H1 (cell line): ENCODE data around the gene CCDC60. TPM values are rescaled to one million over a fixed set of nuclear protein-coding genes. Genes with fewer than 3 reads are reported as not detected.

Experiments
- CTCF ChIA-PET: fragments of 300-600 bp; sonication (Branson Sonifier 250); formaldehyde crosslinking; loops from one replicate; lab custom pipeline; 2021; ENCODE audit not compliant: partially characterized antibody; lab: Charles Lee
- POLR2A ChIA-PET: fragments of 300-600 bp; sonication (Branson Sonifier 250); formaldehyde crosslinking; loops from one replicate; lab custom pipeline; 2021; ENCODE audit warnings: inconsistent platforms; ENCODE audit not compliant: partially characterized antibody; lab: Charles Lee
- DNase-seq, 2 experiments: peaks; one replicate each; pipeline versions ENCODE4 v3.0.0 to v3.0.0-alpha.2; 2010 to 2022; ENCODE audit warnings: low spot score in 2 of 2, low read depth in 1 of 2, mixed read lengths in 1 of 2
- FAIRE-seq: peaks from 2 replicates; lab custom pipeline; 2011; peaks lifted over from hg19 to GRCh38; lab: Jason Lieb, UNC
- H2AFZ ChIP-seq: 2 replicates; pipeline ENCODE4 v1.8.1; 2012; ENCODE audit warnings: low read length, inconsistent platforms
- H2AK5ac ChIP-seq: 2 replicates; pipeline ENCODE4 v1.6.1; 2013; ENCODE audit warnings: low read depth, low read length
- H2BK120ac ChIP-seq: replicated peaks from 2 replicates; pipeline ENCODE3; 2013; ENCODE audit warnings: low read depth, low read length, inconsistent platforms
- H2BK12ac ChIP-seq: 2 replicates; pipeline ENCODE4 v1.6.1; 2013; ENCODE audit warnings: low read depth, low read length
- H2BK15ac ChIP-seq: 2 replicates; pipeline ENCODE4 v1.6.1; 2013; ENCODE audit warnings: low read length
- H2BK20ac ChIP-seq: 2 replicates; pipeline ENCODE4 v1.6.1; 2013; ENCODE audit warnings: low read length
- H2BK5ac ChIP-seq: 2 replicates; pipeline ENCODE4 v1.6.1; 2013; ENCODE audit warnings: low read depth, low read length
- H3K14ac ChIP-seq: 2 replicates; pipeline ENCODE4 v1.6.1; 2013; ENCODE audit warnings: inconsistent platforms; ENCODE audit not compliant: insufficient read length
- H3K18ac ChIP-seq: 2 replicates; pipeline ENCODE4 v1.6.1; 2013; ENCODE audit warnings: low read length; ENCODE audit errors: extremely low read depth
- H3K23ac ChIP-seq: 2 replicates; pipeline ENCODE4 v1.6.1; 2013; ENCODE audit warnings: inconsistent platforms; ENCODE audit not compliant: insufficient read length
- H3K23me2 ChIP-seq: 2 replicates; pipeline ENCODE4 v1.6.1; 2013; ENCODE audit warnings: low read depth, low read length
- H3K27ac ChIP-seq: 2 replicates; pipeline ENCODE4 v1.6.1; 2011; ENCODE audit warnings: low read depth, low read length, inconsistent platforms
- H3K27me3 ChIP-seq, 4 experiments: replicated peaks in 1 of 4; 1 replicate in 1 of 4; 2 replicates in 3 of 4; pipeline versions ENCODE4 v1.6.1 to v1.8.1; 2011 to 2013; ENCODE audit warnings: low read length in 3 of 4, mild to moderate bottlenecking in 3 of 4, inconsistent platforms in 2 of 4, mixed read lengths in 2 of 4, moderate library complexity in 1 of 4; ENCODE audit not compliant: control insufficient read depth in 3 of 4, insufficient read depth in 3 of 4; ENCODE audit errors: extremely low read depth in 1 of 4
- H3K36me3 ChIP-seq, 4 experiments: 2 replicates each; pipeline versions ENCODE4 v1.6.1 to v1.8.1; 2011 to 2013; ENCODE audit warnings: mild to moderate bottlenecking in 4 of 4, low read length in 3 of 4, moderate library complexity in 2 of 4, control low read depth in 1 of 4, inconsistent platforms in 1 of 4; ENCODE audit not compliant: insufficient read depth in 4 of 4, control insufficient read depth in 2 of 4
- H3K4ac ChIP-seq: replicated peaks from 2 replicates; pipeline ENCODE3; 2013; ENCODE audit warnings: low read length, low read depth, mixed read lengths, inconsistent platforms; ENCODE audit not compliant: insufficient read length
- H3K4me1 ChIP-seq, 4 experiments: replicated peaks in 1 of 4; 1 replicate in 1 of 4; 2 replicates in 3 of 4; pipeline versions ENCODE4 v1.6.1 to v1.8.1; 2011 to 2013; ENCODE audit warnings: low read length in 3 of 4, inconsistent platforms in 2 of 4, mixed read lengths in 1 of 4; ENCODE audit not compliant: insufficient read depth in 4 of 4, control insufficient read depth in 3 of 4
- H3K4me2 ChIP-seq, 2 experiments: 2 replicates each; pipeline versions ENCODE4 v1.6.1 to v1.8.1; 2011 to 2013; ENCODE audit warnings: low read depth in 2 of 2, low read length in 2 of 2, control low read depth in 1 of 2, inconsistent platforms in 1 of 2, mild to moderate bottlenecking in 1 of 2; ENCODE audit not compliant: insufficient read depth in 1 of 2
- H3K4me3 ChIP-seq, 4 experiments: fragments of 200-600, 300-600 bp in 1 of 4; sonication (generic), shearing (Covaris generic), sonication (Bioruptor Twin) in 1 of 4; 2 replicates each; pipeline versions ENCODE4 v1.5.1 to v1.8.1; 2011 to 2016; ENCODE audit warnings: low read length in 4 of 4, low read depth in 3 of 4, control low read depth in 2 of 4, inconsistent platforms in 2 of 4, mild to moderate bottlenecking in 2 of 4, mixed read lengths in 1 of 4, moderate library complexity in 1 of 4; ENCODE audit not compliant: insufficient read depth in 2 of 4; ENCODE audit errors: extremely low read depth in 1 of 4
- H3K56ac ChIP-seq: replicated peaks from 2 replicates; pipeline ENCODE3; 2013; ENCODE audit warnings: low read depth, mild to moderate bottlenecking, mixed read lengths, low read length, inconsistent platforms; ENCODE audit not compliant: insufficient read length
- H3K79me1 ChIP-seq: 2 replicates; pipeline ENCODE4 v1.6.1; 2013; ENCODE audit warnings: low read depth, low read length, control low read depth
- H3K79me2 ChIP-seq, 2 experiments: 2 replicates each; pipeline versions ENCODE4 v1.6.1 to v1.8.1; 2012 to 2013; ENCODE audit warnings: low read length in 2 of 2, mild to moderate bottlenecking in 2 of 2, inconsistent platforms in 1 of 2; ENCODE audit not compliant: insufficient read depth in 2 of 2, control insufficient read depth in 1 of 2
- H3K9ac ChIP-seq, 4 experiments: replicated peaks in 1 of 4; 1 replicate in 1 of 4; 2 replicates in 3 of 4; pipeline versions ENCODE4 v1.6.1 to v1.8.1; 2011 to 2013; ENCODE audit warnings: low read depth in 3 of 4, low read length in 3 of 4, control low read depth in 2 of 4, mild to moderate bottlenecking in 2 of 4, moderate library complexity in 2 of 4, inconsistent platforms in 1 of 4; ENCODE audit errors: extremely low read depth in 1 of 4
- H3K9me3 ChIP-seq, 2 experiments: 2 replicates each; pipeline versions ENCODE4 v1.6.1 to v1.8.1; 2012 to 2013; ENCODE audit warnings: mild to moderate bottlenecking in 2 of 2, moderate library complexity in 2 of 2, control low read depth in 1 of 2, inconsistent platforms in 1 of 2, low read depth in 1 of 2, low read length in 1 of 2, mixed read lengths in 1 of 2; ENCODE audit not compliant: insufficient read depth in 2 of 2
- H4K20me1 ChIP-seq, 2 experiments: replicated peaks in 1 of 2; 2 replicates each; pipeline versions ENCODE3 to v1.8.1; 2011 to 2013; ENCODE audit warnings: inconsistent platforms in 2 of 2, low read length in 2 of 2, mild to moderate bottlenecking in 1 of 2; ENCODE audit not compliant: insufficient read depth in 2 of 2, control insufficient read depth in 1 of 2
- H4K5ac ChIP-seq: 2 replicates; pipeline ENCODE4 v1.6.1; 2013; ENCODE audit warnings: low read length, low read depth, mixed read lengths, inconsistent platforms; ENCODE audit not compliant: insufficient read length
- H4K8ac ChIP-seq: 2 replicates; pipeline ENCODE4 v1.8.0; 2013; ENCODE audit warnings: mild to moderate bottlenecking, moderate library complexity, low read length, inconsistent platforms; ENCODE audit not compliant: insufficient read depth; ENCODE audit errors: extremely low read depth
- H4K91ac ChIP-seq: replicated peaks from 2 replicates; pipeline ENCODE3; 2013; ENCODE audit warnings: low read length, mixed read lengths, inconsistent platforms; ENCODE audit not compliant: insufficient read length
- EGR1 ChIP-seq: IDR thresholded peaks from 2 replicates; pipeline ENCODE4 v1.6.1; 2011; ENCODE audit warnings: low read depth, low read length, borderline replicate concordance
- KDM1A ChIP-seq: fragments of 200-600, 300-600 bp; sonication (generic); IDR thresholded peaks from 2 replicates; pipeline ENCODE4 v1.7.1; 2016; ENCODE audit warnings: mild to moderate bottlenecking, low read length, borderline replicate concordance
- SAP30 ChIP-seq: fragments of 300-600 bp; sonication (generic); IDR thresholded peaks from 2 replicates; pipeline ENCODE4 v1.7.1; 2012; ENCODE audit warnings: low read length, moderate library complexity, mild to moderate bottlenecking, inconsistent platforms; ENCODE audit not compliant: insufficient read depth, insufficient replicate concordance
- SIN3A ChIP-seq, 2 experiments: IDR thresholded peaks in 1 of 2; conservative IDR thresholded peaks in 1 of 2; 2 replicates each; pipeline ENCODE4 v1.6.1; 2011 to 2012; ENCODE audit warnings: low read length in 2 of 2, improper control_type of control experiment in 1 of 2, low read depth in 1 of 2, mild to moderate bottlenecking in 1 of 2
- WGBS, 2 experiments: shearing (Covaris generic) in 1 of 2; methylation state at CpG; one replicate each; pipeline versions ENCODE4 v1.1.6 to v1.1.7; 2013 to 2015; ENCODE audit warnings: low lambda C conversion rate in 2 of 2, mixed read lengths in 2 of 2, inconsistent platforms in 1 of 2, low coverage in 1 of 2, missing lambda C conversion rate in 1 of 2; ENCODE audit not compliant: insufficient replicate concordance in 2 of 2, insufficient coverage in 1 of 2, insufficient read length in 1 of 2; ENCODE audit errors: extremely low coverage in 1 of 2, missing lambda C conversion rate in 1 of 2; 5-methylcytosine and 5-hydroxymethylcytosine counted together
- polyA plus RNA-seq, 7 experiments: library from polyadenylated mRNA; depleted of rRNA in 3 of 7; stranded (reverse) in 5 of 7; unstranded in 2 of 7; fragments of >200 nt in 5 of 7; fragments of 200-250 nt in 2 of 7; gene quantifications; 1 replicate in 5 of 7; 2 replicates in 1 of 7; 4 replicates in 1 of 7; pipeline versions ENCODE4 v1.2.1 to v1.2.3, GENCODE V29; 2011 to 2013; ENCODE audit warnings: missing spikeins in 2 of 7, mixed read lengths in 2 of 7
- total RNA-seq: library from RNA; stranded (reverse); fragmentation: NEBNext Ultra II Directional; extraction: Animal tissue kit (Norgen Biotek cat#: 25700); gene quantifications from 2 replicates; pipeline ENCODE4 v1.2.1, GENCODE V29; 2021

CCDC60 gene
- total and polyA plus RNA-seq, 2 of the 8 experiments (the other 6 are each of a cell fraction or from before 2014, with no cell fraction given) = 0.05 TPM; not detected in 1

DNA sequence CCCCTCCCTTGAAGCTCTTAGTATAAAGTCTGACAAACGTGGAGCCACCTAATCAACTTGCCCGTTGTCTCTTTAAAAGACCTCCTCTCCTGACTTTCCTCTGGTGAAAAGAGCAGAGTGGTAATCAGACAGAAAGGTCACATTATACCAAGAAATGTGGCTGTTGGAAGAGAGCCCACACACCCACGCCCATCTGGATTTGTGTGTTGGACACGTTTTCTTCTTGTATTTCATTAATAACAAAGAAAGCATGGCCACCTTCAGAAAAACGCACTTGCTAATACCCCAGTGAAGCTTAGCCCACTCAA, 41.3 kb downstream of the CCDC60 start:
- FAIRE-seq = no peak
- H3K4me3 ChIP-seq = no peak overlapping the region
- TF ChIP-seq KDM1A (no peak), EGR1 (no peak), SIN3A (conservative IDR thresholded peaks at IDR 0.05 in 1 of 2, IDR thresholded peaks at IDR 0.05 in 1 of 2; ENCODE audit: low read depth in 1 of 2, low read length in 2 of 2) (no peak), SAP30 (no peak)

More for the DNA sequence above, 41.3 kb downstream of the CCDC60 start:
- Histone ChIP-seq H2BK120ac (no peak overlapping the region), H3K18ac (no peak overlapping the region), H3K79me1 (no peaks in the 10 kb centered on the region), H3K27me3 (no peaks in the 10 kb centered on the region), H3K79me2 (no peaks in the 10 kb centered on the region), H3K23ac (no peak overlapping the region), H2BK15ac (no peak overlapping the region), H2BK5ac (no peak overlapping the region), H3K14ac (no peak overlapping the region), H3K9ac (no peak overlapping the region), H4K91ac (no peak overlapping the region), H3K4ac (peak overlapping the region; percentile 32), H2BK12ac (no peak overlapping the region), H3K4me2 (no peak overlapping the region), H3K36me3 (no peaks in the 10 kb centered on the region), H2BK20ac (no peak overlapping the region), H3K4me1 (peaks cover 0 to 1% (median 0%) of the 10 kb centered on the region in 4 experiments; a peak in 1 of 7 replicates), H3K56ac (no peak overlapping the region), H3K9me3 (peaks cover 3 to 6% of the 10 kb centered on the region in 2 experiments; a peak in 1 of 4 replicates), H4K8ac (no peak overlapping the region), H4K5ac (no peak overlapping the region), H4K20me1 (no peaks in the 10 kb centered on the region), H2AFZ (no peak overlapping the region), H2AK5ac (no peak overlapping the region), H3K27ac (no peak overlapping the region), H3K23me2 (no peaks in the 10 kb centered on the region; the same call in 1 of the 2 replicates)
- ChIA-PET CTCF (interaction anchor here (1.0 to 1.1 kb wide), 3 partner anchors 29 to 44 kb away, joined by 3 read pairs; no protein-coding TSS in a partner anchor), POLR2A (no interaction called here)
- 83% methylated on average over 5 of the region's 5 CpGs; no CpG with 5 or more reads in 1 of the 2 experiments for WGBS, 2 experiments
- DNase-seq = no peak
